GM19193 (cell line): Measurements from ENCODE around the gene SCO2.

ENCODE experiments used
- POLR2A ChIP-seq: IDR thresholded peaks from 4 replicates; pipeline ENCODE4 v1.6.1; 2011; ENCODE audit not compliant: insufficient read depth, insufficient read length; ENCODE audit errors: extremely low read depth

SCO2 gene

DNA sequence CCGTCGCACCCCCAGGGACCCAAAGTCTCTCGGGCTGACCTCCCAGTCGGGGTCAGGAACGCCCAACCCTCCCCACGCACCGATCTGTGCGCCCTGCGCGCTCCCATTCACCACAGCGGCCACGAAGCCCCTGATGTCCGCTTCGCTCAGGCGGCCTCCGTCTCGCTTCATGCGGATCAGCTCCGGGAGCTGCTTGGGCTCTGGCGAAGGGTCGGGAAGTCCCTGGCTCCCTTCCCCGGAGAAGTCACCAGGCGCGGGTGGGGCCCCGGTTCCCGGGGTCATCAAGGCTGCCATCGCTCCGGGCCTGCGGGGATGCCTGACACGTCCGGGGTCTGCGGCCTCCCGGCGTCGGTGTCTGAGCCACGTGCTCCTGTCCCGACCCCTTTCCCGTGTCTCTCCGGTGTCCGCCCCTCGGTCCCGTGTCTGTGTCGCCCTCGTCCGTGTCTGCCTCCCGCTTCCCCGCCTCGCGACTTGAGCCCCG is 4.1 kb upstream of the SCO2 start:
- TF ChIP-seq POLR2A: peak; percentile 5

DNA sequence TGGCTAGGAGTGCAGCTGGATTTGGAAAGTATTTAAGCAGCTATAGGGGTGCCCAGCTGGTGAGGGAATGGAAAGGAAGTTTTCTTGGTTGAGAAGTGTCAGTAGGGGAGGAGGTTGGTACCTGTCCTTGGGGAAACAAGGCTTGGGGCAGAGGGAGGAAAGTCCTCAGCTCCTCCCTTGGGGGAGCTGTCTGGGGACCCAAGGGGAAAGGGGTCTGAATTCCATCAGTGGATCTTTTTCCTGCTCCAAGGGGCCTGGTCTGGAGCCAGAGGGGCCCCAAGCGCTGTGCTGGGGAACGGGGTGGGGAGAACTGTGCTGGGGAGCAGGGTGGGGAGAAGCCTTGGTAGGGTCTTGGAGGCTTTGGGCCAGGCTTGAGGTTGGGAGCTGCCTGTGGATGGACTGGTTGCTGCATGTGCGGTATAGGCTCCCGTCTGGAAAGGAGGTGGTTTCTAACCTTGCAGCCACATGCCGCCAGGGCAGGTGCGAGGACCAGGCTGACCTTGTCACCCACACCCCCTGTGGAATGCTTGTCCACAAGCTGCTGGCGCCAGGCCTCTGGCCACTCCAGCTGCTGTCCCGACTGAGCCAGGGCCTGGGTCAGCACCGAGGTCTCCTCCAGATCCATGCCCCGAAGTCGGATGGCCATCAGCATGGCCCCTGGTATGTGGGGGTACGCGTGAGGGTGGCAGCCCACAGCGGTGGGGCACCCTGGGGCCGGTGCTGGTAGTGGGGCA is 3.5 kb upstream of the SCO2 start:
- peak; percentile 30 for TF ChIP-seq POLR2A

DNA sequence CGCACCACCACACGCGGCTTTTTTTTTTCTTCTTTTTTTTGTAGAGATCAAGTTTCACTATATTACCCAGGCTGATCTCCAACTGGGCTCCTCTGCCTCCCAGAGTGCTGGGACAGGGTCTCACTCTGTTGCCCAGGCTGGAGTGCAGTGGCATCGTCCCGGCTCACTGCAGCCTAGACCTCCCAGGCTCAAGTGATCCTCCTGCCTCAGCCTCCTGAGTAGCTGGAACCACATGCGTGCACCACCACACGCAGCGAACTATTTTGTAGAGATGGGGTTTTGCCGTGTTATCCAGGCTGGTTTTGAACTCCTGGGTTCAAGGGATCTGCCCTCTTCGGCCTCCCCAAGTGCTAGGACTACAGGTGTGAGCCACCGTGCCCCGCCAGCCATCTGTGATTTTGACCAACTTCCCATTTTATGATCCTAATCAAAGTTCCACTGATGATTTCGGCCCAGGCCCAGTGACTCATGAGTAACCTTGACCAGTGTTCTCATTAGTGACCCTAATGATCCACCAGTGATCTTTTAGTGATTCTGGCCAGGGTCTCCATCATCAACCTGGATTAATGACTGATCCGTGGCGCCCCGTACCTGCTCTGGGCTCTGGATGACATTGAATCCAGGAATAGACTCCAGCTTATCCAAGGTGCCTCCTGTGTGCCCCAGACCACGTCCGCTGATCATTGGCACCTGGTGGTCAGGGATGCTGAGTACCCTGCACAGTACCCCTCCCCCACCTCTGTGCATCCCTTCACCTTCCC is 2.7 kb upstream of the SCO2 start:
- no peak for TF ChIP-seq POLR2A

DNA sequence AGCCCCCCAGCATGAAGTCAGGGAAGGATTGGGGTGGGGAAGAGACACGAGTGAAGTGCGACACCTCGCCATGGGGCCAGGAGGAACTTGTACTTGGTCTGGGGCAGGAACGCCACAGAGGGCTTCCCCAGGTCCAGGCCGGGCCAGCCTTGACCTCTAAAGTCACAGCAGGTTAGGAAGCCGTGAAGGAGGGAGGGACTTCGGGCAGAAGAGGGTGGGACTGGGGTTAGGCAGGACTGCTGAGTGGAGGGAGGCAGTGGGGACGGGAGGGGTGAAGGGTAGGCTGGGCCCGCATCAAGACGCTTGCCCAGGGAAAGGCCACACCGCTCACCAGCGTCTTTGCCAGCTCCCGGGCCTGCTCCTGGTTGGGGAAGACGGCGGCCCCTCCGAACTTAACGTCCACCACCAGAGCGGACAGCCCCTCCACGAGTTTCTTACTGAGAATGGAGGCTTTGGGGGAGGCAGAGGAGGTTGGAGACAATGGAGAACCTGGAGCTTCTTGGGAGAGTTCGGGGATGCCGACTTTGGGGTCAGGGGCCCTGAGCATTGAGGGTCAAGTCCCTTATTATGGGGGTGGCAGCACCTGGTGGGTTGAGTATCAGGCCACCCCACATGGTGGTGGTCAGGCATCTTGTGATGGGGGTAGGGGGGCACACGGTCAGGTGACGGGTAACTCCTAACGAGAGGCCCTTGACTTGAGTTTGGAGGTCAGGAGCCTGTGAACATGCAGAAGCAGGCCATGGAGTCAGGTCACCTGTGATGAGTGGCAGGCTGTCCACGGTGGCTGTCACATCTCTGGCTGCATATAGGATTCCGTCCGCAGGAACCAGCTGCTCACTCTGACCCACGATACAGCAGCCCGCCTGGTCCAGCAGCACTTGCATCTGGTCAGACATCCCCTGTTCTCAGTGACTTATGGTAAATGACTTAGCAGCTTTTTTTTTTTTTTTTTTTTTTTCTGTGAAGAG is 1.7 kb upstream of the SCO2 start:
- TF ChIP-seq POLR2A: peak; percentile 70

DNA sequence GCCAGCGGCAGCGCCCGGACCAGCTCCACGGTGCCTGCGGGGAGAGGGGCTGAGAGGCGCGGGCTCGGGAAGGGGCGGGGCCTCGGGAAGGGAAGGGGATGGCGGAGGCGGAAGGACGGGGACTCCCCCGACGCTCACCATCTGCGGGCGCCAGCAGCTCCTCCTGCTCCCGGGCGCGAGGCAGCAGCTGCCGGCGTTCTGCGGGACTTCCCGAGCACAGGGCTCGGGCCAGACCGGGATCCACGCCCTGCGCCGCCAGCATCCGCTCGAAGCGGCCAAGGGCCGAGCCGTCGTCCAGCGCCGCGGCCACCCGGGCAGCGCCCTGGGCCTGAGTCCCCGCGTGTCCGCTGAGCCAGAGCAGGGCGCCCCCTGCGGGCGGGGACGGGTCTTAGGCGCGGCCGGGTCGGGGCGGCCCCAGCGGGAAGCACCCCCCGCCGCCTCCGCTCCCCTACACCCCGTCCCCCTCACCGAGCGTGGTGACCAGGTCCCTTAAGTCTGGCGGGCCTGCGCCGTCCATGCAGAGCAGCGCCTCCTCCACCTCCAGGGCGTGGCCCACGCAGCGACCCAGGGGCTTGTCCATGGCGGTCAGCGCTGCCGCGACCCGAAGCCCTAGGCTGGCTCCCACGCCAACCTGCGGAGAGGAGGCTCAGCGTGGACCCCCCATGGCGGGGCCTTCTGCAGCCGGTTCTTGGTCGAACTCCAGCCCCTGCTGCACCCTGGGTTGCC is 873 bp upstream of the SCO2 start:
- TF ChIP-seq POLR2A: peak; percentile 47

DNA sequence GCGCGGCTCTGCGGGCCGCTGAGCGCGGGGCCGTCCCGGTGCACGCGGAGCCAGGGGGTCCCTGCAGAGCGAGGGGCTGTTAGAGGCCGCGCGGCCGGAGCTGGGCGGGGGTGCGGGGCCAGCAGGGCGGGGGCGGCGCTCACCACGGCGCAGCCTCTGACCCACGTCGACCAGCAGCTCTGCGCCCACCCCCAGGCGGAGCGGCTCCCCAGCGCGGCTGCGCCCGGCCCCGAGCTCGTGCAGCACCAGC is 385 bp upstream of the SCO2 start:
- no peak for TF ChIP-seq POLR2A

DNA sequence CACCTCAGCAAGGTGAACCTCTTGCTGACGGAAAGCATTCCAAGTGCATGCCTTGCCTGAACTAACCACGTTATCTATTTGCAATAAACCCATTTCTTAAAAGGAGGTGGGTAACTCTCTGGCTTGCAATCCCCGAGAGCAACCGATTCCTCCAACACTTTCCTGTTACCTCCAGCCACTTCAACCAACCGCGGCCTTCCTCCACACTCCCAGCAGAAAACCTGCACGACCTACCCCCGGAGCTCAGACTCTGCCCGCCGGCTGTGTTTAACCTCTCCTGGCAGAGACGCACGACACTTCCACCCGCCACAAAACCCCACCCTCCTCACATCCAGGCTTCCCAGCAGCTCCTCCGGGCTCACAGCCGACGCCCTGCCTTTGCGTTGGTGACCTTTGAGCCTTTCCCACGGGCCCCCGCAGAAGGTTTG is 708 bp downstream of the SCO2 start:
- no peak for TF ChIP-seq POLR2A

DNA sequence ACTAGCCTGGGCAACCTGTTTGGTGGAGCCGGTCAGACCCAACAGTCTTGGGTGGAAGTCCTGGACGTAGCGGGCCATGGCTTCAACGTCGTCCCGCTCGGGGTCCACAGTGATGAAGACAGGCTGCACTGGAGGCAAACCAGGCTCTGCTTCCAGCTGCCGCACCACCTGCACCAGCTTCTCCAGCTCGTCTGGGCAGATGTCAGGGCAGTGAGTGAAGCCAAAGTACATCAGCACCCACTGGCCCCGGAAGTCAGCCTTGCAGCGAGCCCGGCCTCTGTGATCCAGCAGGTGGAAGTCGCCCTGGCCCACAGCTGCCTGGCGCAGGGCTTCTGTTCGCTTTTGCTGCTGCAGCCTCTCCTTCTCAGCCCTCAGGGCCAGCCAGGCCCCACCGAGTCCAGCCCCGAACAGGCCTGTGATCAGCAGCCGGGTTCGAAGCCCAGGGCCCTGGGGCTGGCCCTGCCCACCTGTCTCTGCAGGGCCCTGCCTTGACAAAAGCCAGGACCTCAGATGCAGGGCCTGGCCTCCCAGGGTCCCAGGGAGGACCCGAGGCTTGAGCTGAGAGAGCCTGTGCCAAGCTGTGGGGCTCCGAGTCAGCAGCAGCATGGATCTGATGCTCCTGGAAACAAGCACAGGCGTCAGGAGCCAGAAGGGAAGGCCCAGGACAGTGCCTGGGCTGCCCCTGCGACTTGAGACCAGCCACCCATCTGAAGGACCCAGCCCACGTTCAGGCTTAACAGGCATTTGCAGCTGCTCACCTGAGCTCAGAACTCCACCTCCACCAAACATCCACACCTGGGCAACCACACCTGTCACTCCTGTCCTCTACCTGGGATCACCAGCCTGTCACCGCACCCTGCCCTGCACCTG is 1.4 kb downstream of the SCO2 start:
- no peak for TF ChIP-seq POLR2A

DNA sequence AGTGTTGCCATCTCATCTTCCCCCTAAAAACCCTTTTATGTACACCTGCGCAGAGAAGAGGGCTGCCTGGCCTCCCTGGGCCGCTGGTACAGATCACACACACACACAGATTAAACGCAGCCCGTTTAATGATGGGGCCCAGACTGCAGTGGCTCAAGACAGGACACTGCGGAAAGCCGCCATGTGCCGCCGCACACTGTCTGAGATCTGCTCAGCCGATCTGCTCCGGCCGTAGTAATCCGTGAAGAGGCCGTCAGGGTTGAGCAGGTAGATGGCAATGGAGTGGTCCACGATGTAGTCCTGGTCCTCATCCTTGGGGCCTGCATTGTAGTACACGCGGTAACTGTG is 2.0 kb downstream of the SCO2 start:
- no peak for TF ChIP-seq POLR2A

DNA sequence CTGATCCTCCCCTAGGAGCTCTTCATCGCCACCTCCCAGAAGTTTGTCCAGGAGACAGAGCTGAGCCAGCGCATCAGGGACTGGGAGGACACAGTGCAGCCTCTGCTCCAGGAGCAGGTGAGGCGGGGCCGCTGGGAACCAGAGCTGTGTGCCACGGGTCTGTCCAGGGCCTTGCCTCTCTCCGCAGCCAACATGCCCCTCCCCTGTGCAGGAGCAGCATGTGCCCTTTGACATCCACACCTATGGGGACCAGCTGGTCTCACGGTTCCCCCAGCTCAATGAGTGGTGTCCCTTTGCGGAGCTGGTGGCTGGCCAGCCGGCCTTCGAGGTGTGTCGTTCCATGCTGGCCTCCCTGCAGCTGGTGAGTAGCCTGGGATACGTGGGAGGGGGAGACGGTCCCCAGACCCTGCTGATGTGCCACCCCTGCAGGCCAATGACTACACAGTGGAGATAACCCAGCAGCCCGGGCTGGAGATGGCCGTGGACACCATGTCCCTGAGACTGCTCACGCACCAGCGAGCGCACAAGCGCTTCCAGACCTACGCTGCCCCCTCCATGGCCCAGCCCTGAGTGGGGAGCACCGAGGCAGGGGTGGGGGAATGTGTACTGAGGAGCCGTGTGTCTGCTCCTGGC is 2.5 kb downstream of the SCO2 start:
- TF ChIP-seq POLR2A: peak; percentile 45

DNA sequence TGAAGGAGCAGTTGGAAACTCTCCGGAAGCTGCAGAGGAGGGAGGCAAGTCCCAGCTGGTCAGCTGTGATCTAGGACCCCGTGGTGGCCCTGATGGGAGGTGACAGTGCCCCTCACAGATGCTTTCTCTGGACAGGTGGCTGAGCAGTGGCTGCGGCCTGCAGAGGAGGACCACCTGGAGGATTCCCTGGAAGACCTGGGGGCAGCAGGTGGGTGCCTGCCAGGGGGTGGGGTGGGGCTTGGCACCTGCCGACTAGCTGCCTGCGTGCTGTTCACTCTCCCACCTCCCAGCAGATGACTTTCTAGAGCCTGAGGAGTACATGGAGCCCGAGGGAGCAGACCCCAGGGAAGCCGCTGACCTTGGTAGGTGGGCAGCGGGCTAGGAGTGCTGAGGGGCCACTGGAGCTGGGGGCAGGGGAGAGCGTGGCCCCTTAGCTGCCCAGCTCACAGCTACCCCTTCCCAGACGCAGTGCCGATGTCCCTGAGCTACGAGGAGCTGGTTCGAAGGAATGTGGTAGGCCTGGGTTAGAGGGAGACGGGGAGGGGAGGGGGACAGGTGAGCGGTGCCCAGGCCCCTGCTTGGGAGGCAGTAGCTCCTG is 3.1 kb downstream of the SCO2 start:
- TF ChIP-seq POLR2A: no peak

DNA sequence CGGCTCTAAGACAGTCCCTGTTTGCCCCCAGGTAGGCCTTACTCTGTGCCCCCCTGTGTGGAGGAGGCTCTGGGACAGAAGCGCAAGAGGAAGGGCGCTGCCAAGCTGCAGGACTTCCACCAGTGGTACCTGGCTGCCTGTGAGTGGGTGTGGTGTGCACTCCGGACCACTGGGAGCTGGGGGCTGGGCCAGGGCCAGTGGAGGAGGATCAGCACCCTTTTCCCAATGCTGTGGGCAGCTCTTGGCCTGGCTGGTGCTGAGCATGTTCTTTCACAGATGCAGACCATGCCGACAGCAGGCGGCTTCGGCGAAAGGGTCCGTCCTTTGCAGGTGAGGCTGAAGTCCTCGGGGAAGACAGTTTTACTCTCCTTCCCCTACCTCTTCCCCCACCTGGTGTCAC is 3.7 kb downstream of the SCO2 start:
- no peak for TF ChIP-seq POLR2A
